ENCODE data around the gene B4GALT4.
"Not testable (repeated sequence)": the region's sequence is repeated elsewhere in the genome, so short reads cannot be mapped to it uniquely, and the experiment has no call there.

- not testable (repeated sequence) for TF ChIP-seq CTCF, POLR2A, EP300 (IDR thresholded peaks at IDR 0.05)
These were observed 2.4 kb upstream of the B4GALT4 start for GRCh38 chr3:119243058-119243529.

Data from tibial nerve (tissue), 4 donors.